DMS79 treated with DMSO at 0.1 percent for 48 hours (cell line): ENCODE data around the gene CACNB4.
A peak's percentile ranks its signal among the peaks of the same experiment; 100 is the strongest.
"Not testable (repeated sequence)": the region's sequence is repeated elsewhere in the genome, so short reads cannot be mapped to it uniquely, and the experiment has no call there.

Experiments used
- DNase-seq: peaks from one replicate; lab custom pipeline; 2025; lab: John Stamatoyannopoulos, UW

Gene CACNB4

GRCh38 chr2:152050915-152051314, 47.9 kb downstream of the CACNB4 start:
- DNase-seq = no peak

DNA sequence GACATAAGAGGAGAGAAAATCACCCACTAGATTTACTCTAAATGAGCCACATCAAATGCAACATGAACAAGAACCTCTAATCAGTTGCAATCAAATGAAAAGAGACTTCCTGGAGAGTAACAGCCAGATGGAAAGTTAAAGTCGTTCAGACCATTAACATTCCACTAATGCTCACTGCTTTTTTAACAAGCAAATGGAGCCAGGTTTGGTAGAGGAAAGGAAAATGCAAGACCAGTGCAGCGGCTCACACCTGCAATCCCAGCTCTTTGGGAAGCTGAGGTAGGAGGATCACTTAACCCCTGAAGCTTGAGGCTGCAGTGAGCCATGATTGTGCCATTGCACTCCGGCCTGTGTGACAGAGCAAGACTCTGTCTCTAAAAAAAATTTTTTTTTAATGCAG, 48.5 kb downstream of the CACNB4 start:
- peak; percentile 28 for DNase-seq

DNA sequence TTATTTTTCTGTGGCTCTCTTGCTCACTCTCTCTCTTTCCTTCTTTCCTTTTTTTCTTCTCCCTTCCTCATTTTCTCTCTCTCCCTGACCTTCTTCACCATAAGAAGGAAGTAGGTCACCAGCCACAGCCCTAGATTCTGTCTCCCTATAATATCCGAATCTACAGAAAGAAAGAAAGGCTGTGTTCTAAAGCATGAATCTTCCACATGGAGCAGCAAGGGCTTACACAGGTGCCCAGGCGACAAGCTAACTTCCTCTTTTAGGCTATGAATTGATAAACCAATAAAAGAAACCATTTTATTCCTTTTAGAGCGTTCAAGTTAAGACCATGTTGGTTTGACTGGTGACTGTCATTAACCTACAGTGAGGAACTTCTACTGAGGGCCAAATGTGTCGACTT, 49.3 kb downstream of the CACNB4 start:
- no peak for DNase-seq

DNA sequence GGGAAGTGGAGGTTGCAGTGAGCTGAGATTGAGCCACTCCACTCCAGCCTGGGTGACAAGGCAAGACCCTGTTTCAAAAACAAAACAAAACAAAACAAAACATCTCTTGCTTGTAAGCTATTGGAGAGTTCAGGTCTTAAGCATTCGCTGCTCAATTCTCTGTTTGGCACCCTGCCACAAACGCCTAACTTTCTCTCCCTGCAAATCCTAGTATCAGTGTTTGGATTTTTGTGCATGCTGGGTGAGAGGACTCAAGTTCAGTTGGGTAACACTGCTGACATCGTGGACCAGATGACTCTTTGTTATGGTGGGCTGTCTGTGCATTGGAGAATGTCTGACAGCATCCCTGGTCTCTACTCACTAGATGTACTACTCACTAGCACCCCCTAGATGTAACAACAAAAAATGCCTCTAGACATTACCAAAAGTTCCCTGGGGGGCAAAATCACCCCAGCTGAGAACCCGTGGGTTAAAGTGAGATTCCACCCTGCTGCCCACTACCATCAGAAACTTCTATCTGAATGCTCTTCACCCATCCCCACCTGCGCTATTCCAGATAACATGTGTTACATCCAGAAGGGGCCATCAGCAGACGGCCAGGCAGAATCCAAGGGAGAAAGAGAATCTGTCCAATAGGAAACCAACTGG, 50.9 kb downstream of the CACNB4 start:
- no peak for DNase-seq

DNA sequence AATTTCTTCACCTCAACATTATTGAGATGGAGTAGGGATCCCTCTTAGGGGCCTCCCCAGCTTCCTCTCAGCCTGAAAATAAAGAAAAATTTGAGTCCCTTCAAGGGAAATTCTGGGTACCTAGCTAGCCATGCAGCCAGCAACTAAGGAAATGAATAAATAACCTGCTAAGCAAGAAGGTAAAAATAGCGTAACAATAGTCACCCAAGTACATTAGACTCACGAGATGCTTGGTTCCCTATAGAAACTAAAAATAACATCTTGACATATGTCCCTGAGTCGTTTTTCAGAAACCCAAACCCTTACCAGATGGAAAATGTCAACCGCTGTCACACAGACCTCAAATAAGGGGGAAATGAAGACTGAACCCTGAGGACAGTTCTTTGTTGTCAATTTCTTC, 51.9 kb downstream of the CACNB4 start:
- no peak for DNase-seq

DNA sequence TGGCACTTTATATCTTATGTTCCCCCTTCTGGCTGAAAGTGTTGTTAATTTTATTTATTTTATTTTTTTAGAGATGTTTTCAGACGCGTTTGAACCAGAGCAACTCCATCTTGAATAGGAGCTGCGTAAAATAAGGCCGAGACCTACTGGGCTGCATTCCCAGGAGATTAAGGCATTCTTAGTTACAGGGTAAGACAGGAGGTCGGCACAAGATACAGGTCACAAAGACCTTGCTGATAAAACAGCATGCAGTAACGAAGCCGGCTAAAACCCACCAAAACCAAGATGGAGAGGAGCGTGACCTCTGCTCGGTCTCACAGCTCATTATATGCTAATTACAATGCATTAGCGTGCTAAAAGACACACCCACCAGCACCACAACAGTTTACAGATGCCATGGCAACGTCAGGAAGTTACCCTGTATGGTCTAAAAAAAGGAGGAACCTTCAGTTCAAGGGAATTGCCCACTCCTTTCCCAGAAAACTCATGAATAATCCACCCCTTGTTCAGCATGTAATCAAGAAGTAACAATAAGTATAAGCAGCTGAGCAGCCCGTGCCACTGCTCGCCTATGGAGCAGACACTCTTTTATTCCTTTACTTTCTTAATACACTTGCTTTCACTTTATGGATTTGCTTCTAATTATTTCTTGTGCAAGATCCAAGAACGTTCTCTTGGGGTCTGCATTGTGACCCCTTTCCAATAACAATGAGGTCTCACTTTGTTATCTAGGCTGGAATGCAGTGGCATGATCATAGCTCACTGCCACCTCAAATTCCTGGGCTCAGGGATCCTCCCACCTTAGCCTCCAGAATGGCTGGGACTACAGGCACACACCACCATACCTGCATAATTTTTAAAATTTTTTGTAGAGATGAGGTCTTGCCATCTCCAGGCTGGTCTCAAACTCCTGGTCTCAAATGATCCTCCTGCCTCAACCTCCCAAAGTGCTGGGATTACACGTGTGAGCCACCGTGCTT, 55.9 kb downstream of the CACNB4 start:
- no peak for DNase-seq

GRCh38 chr2:152038441-152038958, 60.3 kb downstream of the CACNB4 start:
- DNase-seq = no peak

DNA sequence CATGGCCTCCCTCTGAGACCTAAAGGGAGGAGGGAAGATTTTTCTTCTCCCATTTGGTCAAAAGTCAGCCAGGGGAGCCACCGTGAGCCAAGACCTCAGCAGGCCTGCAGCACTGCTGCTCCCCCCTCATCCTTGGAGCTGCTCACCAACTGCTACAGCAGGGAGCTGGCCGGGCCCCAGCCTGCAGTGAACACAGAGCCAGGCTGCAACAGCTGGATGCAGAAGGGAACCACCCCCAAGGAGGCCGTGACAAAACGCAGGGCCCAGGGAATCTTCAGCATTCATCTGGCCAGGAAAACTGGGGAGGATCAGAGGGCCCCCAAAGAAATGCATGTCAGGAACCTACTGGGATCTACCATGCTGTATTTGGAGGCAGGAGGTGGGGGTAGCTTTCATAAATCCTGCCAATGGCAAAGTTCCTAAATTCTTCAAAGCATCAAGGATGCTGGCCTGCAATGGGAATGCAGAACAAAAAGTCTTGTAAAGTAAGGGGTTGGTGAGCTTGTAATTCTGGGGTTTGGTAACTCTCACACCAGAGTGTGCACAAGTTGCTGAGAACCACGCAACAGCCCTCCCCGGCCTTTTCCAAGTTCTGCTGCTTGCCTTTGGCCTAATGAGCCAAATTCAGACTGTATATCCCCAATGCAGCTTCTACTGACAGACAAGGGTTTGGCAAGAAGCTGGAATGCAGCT, 61.0 kb downstream of the CACNB4 start:
- DNase-seq = no peak

GRCh38 chr2:152036611-152037469, 62.0 kb downstream of the CACNB4 start:
- peak; percentile 63 for DNase-seq

DNA sequence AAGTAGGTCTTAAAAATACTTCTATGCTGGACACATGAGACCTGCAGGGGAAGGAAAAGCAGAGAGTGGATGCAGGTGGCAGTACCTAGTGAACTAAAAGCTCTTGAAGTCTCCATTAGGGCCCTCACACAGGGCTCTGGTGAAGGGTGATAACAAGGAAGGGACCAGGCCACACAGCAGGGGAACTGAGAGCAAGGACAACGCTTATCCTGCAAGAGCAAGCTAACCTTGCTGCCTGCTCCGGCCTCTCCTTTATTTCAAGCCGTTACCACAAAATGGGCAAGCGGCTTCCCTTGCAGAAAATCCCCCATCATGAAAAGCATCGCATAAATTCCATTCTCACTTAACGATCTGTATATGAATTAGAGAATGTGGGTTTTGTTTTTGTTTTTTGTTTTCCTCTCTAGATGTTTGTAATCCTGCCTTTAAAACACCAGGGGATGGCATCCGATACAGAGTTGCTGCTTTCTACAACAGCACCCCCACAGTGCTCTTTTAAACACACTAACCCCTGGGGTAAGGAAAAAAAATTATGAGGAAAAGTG, 64.5 kb downstream of the CACNB4 start:
- peak; percentile 29 for DNase-seq

DNA sequence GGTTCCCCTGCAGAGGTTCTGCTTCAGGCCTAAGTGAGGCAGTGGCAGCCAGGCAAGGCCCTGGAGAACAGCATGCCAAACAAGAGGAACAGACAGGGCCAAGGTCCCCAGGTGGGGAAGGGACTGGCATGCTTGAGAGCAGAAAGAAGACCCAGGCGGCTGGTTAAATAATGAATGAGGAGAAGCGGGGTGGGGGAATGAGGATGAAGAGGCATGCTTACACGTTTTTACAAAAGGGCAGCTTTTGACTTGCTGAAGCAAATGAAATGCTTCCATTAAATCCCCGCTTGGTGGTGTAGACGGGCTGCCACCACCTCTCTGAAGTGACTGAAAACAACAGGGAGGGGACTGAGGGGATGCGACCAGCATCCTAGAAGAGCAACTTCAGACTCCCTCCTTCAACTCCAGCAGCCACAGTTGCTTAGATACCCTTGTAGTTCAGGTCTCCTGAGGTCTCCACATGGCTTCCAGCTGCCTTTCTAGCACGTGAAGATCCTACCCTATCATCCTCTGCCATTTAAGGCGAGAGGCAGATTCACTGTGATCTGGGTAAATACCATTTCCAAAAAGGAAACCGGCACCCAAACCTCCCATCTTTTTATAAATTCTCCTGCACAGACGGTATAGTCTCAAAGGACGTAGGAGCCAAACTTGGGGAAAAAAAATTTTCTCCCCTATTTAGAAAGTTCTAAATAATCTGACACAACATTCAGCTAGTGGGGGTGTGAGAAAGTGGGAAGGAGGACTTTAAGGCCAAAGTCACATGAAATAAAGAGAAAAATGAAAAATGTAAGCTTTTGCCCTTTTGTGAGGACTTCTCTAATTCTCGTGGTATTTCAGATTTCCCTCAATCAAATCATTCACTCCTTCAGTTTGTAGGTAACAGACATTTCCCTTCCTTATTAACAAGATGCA, 65.6 kb downstream of the CACNB4 start:
- DNase-seq = no peak

DNA sequence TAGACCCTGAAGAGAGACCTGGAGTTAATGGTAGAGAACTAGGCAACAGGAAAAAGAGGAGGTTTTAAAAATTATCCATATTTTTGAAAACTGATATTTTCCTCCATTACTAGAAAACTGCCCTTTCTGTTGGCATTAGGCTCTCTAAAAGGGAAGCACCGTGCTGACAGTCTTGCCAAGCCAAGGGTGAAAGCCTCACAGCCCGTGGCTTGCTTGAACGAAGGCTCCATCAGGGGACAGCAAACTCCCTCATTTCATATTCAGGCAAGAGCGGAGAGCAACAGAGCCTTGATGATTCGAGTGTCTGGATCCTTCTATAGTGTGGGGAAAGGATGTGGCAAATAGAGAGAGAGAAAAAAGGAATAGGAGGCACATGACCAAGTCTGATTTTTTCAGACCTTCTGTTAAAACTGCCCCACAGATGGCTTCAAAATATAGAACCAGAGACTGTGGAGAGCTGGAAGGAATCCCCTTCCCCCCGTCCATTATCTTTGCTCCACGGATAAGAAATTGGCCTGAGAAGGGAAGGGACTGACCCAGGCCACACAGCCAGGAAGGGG, 67.0 kb downstream of the CACNB4 start:
- DNase-seq = no peak

GRCh38 chr2:152030596-152031328, 68.1 kb downstream of the CACNB4 start:
- DNase-seq = not testable (repeated sequence)

DNA sequence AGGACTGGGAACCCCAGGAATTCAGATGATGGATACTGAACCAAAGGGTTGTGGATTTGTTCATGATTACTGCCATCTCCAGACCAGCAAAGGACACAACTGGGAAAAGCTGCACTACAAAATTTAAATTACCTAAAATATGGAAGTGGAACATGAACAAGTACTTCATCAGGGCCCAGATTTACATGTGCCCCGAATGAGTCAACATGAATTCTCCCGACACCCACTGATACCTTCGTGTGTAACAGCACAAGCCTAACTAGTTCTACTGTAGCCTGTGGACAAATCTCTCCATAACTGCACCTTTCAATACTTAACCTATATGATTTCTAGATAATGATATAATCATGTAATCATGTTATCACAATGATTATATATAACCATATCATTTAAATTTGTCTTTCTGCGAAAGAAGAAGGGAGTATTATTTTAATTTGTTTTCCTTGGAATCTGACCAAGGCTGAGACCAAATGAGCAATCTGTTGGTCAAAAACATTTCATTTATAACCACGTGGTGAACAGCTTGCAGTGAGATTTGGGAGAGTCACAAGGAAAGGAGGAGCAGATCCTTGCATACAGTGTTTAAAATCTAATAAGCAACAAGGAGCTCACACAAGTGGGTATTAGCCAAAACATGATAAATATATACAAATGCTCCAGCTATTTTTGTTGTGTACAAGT, 70.5 kb downstream of the CACNB4 start:
- no peak for DNase-seq

- peak; percentile 84 for DNase-seq
Observed at GRCh38 chr2:152025678-152026287, 73.1 kb downstream of the CACNB4 start.

DNA sequence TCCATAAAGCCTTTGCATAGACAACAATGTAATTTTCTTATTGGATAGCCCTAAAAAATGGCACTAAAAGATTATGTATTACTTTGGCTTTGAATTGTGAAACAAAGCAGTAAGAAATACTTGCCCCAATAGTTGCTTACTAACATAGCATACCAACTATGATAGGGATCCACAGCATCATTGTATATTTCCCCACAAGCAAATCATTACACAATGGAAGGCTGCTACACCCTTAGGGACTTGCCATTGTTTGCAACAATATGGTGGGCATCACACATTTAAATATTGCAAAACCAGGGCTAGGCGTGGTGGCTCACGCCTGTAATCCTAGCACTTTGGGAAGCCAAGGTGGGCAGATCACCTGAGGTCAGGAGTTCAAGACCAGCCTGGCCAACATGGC, 74.4 kb downstream of the CACNB4 start:
- no peak for DNase-seq

DNA sequence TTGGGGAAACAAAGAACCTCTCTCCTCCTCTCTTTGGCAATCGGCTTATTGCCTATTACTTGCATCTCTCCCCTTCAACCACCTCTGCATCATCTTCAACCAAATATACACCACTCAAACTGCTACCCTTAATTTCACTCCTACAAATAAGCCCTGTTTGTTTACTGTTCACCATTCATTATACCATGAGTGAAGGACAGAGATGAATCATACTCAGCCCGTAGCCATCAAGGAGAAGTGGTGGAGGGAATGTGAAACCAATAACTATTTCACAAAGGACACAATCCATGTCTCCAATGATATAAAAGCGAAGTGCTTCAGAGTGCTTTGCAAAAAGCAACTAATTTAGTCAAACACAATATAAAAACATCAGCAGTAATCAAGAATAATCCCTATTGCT, 76.8 kb downstream of the CACNB4 start:
- DNase-seq = peak; percentile 54

DNA sequence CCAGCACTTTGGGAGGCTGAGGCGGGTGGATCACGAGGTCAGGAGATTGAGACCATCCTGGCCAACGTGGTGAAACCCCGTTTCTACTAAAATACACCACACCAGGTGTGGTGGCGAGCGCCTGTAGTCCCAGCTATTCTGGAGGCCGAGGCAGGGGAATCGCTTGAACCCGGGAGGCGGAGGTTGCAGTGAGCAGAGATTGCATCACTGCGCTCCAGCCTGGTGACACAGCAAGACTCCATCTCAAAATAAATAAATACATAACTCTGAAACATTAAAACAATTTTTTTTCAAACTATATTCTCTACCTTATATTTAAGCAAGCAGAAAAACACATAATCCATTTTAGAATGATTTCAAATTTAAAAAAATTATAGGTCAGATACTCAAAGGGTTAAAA, 77.8 kb downstream of the CACNB4 start:
- DNase-seq = not testable (repeated sequence)
